ENCODE data around the gene ZMIZ1. TPM values are rescaled to one million over a fixed set of nuclear protein-coding genes. Genes with fewer than 3 reads are reported as not detected.

ZMIZ1 gene
- polyA plus RNA-seq, 1 donor from 2014 or later = 4.6 TPM

GRCh38 chr10:79202188-79203013 lies 133.6 kb downstream of the ZMIZ1 start:
- Mint-ChIP-seq H3K9me3 (no peaks in the 10 kb centered on the region), H3K4me1 (peaks cover 0 to 6% (median 0%) of the 10 kb centered on the region in 3 donors), H3K27me3 (no peaks in the 10 kb centered on the region), H3K27ac (no peak overlapping the region), H3K36me3 (no peaks in the 10 kb centered on the region), H3K4me3 (peak overlapping the region in 1 of 4 donors; percentile 28)

DNA sequence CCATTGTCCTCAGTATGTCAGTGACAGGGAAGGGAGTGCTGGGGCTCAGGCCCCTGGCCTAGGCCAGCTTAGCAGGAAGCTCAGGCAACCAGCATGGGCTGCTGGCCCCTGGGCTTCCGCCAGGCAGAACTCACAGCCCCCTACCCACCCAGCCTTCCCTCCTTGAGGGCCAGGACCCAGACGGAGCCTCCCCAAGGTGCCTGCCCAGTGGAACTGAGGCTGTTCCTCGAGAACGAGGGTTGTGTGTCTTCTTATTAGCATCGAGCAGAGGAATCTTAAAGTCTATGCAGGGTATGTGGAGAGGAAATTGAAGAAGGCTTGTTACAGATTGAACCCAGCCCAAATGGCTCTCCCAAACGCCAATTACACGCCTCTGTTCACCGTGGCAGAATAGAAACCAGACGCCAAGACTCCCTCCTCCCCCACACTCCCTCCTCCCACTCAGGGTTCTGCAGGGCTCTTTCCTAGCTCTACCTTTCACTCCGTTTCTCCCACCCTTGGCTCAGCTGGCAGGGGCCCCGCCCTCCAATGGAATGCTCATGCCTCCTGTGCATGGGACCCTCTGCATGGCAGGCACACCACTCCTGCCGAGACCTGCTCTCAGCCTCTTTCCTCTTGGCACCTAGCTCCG lies 134.4 kb downstream of the ZMIZ1 start:
- Mint-ChIP-seq H3K4me1 (peaks cover 0 to 6% (median 0%) of the 10 kb centered on the region in 3 donors), H3K27ac (no peak overlapping the region), H3K4me3 (peak overlapping the region in 1 of 4 donors; percentile 28), H3K9me3 (no peaks in the 10 kb centered on the region), H3K27me3 (no peaks in the 10 kb centered on the region), H3K36me3 (no peaks in the 10 kb centered on the region)

- Mint-ChIP-seq H3K36me3 (no peaks in the 10 kb centered on the region), H3K27ac (no peak overlapping the region), H3K9me3 (no peaks in the 10 kb centered on the region), H3K4me3 (no peak overlapping the region), H3K4me1 (peaks cover 0 to 10% (median 0%) of the 10 kb centered on the region in 3 donors), H3K27me3 (no peaks in the 10 kb centered on the region)
Measured at GRCh38 chr10:79203833-79204232, 135.1 kb downstream of the ZMIZ1 start.

GRCh38 chr10:79206300-79207095 lies 137.7 kb downstream of the ZMIZ1 start:
- Mint-ChIP-seq H3K4me3 (no peak overlapping the region), H3K4me1 (peaks cover 0 to 10% (median 0%) of the 10 kb centered on the region in 3 donors), H3K36me3 (no peaks in the 10 kb centered on the region), H3K27ac (no peak overlapping the region), H3K27me3 (no peaks in the 10 kb centered on the region), H3K9me3 (no peaks in the 10 kb centered on the region)

DNA sequence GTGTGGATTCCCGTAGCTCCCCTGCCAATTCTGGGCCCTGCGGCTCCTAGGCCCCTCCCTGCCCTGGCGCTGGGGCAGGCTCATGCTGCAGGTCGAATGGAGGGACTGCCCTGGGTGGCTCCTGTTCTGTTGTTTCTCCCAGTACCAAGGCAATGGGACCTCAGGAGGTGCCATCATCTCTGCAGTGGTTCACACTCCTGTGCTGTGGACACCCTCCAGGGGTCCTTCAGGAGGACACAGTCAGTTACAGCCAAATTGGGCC lies 138.3 kb downstream of the ZMIZ1 start:
- no peak overlapping the region for H3K4me3 Mint-ChIP-seq
- no peaks in the 10 kb centered on the region for H3K36me3 Mint-ChIP-seq
- no peaks in the 10 kb centered on the region for H3K9me3 Mint-ChIP-seq
- peaks cover 0 to 10% (median 0%) of the 10 kb centered on the region in 3 donors for H3K4me1 Mint-ChIP-seq
- H3K27me3 Mint-ChIP-seq = no peaks in the 10 kb centered on the region
- no peak overlapping the region for H3K27ac Mint-ChIP-seq

GRCh38 chr10:79207726-79208125 lies 139.0 kb downstream of the ZMIZ1 start:
- no peaks in the 10 kb centered on the region for H3K36me3 Mint-ChIP-seq
- no peaks in the 10 kb centered on the region for H3K27me3 Mint-ChIP-seq
- no peak overlapping the region for H3K4me3 Mint-ChIP-seq
- H3K4me1 Mint-ChIP-seq = peaks cover 0 to 10% (median 0%) of the 10 kb centered on the region in 3 donors
- no peaks in the 10 kb centered on the region for H3K9me3 Mint-ChIP-seq
- no peak overlapping the region for H3K27ac Mint-ChIP-seq

- peaks cover 0 to 10% (median 0%) of the 10 kb centered on the region in 3 donors for H3K4me1 Mint-ChIP-seq
- no peaks in the 10 kb centered on the region for H3K27me3 Mint-ChIP-seq
- no peak overlapping the region for H3K4me3 Mint-ChIP-seq
- H3K36me3 Mint-ChIP-seq = no peaks in the 10 kb centered on the region
- no peaks in the 10 kb centered on the region for H3K9me3 Mint-ChIP-seq
- H3K27ac Mint-ChIP-seq = no peak overlapping the region
Measured at GRCh38 chr10:79208251-79208983, 139.7 kb downstream of the ZMIZ1 start.

DNA sequence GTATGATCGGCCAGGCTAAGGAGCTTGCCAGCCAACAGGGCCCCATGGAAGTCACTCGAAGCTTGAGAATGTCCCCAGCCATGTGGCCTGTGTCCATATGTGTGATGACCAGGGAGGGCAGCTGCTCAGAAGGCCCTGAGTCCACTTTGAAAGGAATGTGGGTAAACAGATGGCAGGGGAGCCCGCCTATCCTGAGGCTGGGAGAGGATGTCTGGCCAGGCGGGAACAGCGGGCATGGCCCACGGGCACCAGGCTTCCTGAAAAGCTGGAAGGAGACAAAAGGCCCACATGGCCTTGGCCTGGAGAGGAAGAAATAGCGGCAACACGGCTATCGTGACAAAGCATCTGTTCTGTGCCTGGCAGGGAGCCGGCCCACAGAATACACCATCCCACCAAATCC lies 140.6 kb downstream of the ZMIZ1 start:
- no peaks in the 10 kb centered on the region for H3K36me3 Mint-ChIP-seq
- H3K4me1 Mint-ChIP-seq = peaks cover 0 to 10% (median 0%) of the 10 kb centered on the region in 3 donors
- H3K9me3 Mint-ChIP-seq = no peaks in the 10 kb centered on the region
- no peak overlapping the region for H3K4me3 Mint-ChIP-seq
- no peak overlapping the region for H3K27ac Mint-ChIP-seq
- no peaks in the 10 kb centered on the region for H3K27me3 Mint-ChIP-seq

DNA sequence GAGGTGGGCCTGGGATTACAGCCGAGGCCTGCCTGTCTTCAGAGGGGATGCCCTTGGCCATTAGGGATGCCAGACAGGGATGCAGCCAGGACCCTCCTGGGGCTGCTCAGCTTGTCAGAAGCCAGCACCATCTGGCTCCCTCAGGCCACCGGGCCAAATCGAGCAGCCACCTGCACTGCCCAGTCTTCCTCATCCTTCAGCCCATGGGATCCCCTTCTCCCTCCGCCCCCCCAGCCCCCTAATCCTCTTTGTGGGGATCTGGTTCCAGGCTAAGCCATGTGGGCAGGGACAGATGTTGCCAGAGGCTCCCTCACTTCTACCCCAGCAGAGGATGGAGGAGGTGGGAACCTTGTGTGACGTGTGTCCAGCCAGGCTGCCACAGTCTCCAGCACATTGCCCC lies 141.1 kb downstream of the ZMIZ1 start:
- Mint-ChIP-seq H3K4me1 (peaks cover 0 to 8% (median 0%) of the 10 kb centered on the region in 3 donors), H3K27me3 (no peaks in the 10 kb centered on the region), H3K9me3 (no peaks in the 10 kb centered on the region), H3K36me3 (no peaks in the 10 kb centered on the region), H3K4me3 (no peak overlapping the region), H3K27ac (no peak overlapping the region)

DNA sequence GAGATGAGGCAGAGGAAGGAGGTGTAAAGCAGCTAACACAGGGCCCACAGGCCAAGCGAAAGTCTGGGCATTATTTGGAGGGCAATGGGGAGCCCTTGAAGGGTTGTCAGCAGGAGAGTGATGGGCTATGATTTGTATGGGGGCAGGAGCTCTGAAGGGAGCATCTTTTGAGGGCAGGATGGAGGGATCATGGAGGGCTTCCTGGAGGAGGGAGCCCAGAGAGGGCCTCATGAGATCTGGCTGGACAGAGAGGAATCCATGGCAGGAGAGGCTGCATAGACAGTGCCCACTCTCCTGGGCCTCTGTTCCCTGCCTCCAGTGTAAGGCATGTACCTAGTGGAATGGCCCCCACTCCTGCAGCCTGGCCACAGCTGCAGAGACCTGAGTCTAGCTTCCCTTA lies 141.9 kb downstream of the ZMIZ1 start:
- Mint-ChIP-seq H3K27ac (no peak overlapping the region), H3K9me3 (no peaks in the 10 kb centered on the region), H3K4me1 (peaks cover 0 to 5% (median 0%) of the 10 kb centered on the region in 3 donors)

DNA sequence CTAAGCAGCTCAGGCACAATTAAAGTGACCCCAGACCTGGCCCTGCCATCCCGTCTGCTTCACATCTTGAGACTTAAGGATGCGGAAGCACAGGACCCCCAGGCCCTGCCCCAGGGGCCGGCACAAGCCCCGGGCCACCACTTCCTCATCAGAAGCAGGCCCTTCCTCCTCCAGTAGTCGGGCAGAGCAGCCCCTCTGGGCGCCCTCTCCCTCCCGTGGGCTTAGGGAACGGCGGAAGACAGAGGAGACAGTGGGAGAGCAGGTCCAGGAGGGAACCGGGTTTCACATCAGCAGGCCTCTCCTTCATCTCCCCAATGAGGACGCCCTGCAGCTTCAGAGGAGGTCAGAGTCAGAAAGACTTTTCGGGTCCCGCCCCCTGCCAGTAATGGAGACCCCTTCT lies 142.8 kb downstream of the ZMIZ1 start:
- peaks cover 0 to 3% (median 0%) of the 10 kb centered on the region in 3 donors for H3K4me1 Mint-ChIP-seq
- H3K27me3 Mint-ChIP-seq = no peaks in the 10 kb centered on the region
- H3K9me3 Mint-ChIP-seq = no peaks in the 10 kb centered on the region
- H3K36me3 Mint-ChIP-seq = no peaks in the 10 kb centered on the region
- no peak overlapping the region for H3K4me3 Mint-ChIP-seq
- no peak overlapping the region for H3K27ac Mint-ChIP-seq

More for the DNA sequence above, 141.9 kb downstream of the ZMIZ1 start:
- Mint-ChIP-seq H3K4me3 (no peak overlapping the region), H3K36me3 (no peaks in the 10 kb centered on the region), H3K27me3 (no peaks in the 10 kb centered on the region)

- Mint-ChIP-seq H3K36me3 (no peaks in the 10 kb centered on the region), H3K27ac (no peak overlapping the region)
Measured at GRCh38 chr10:79215531-79215930, 146.8 kb downstream of the ZMIZ1 start.

DNA sequence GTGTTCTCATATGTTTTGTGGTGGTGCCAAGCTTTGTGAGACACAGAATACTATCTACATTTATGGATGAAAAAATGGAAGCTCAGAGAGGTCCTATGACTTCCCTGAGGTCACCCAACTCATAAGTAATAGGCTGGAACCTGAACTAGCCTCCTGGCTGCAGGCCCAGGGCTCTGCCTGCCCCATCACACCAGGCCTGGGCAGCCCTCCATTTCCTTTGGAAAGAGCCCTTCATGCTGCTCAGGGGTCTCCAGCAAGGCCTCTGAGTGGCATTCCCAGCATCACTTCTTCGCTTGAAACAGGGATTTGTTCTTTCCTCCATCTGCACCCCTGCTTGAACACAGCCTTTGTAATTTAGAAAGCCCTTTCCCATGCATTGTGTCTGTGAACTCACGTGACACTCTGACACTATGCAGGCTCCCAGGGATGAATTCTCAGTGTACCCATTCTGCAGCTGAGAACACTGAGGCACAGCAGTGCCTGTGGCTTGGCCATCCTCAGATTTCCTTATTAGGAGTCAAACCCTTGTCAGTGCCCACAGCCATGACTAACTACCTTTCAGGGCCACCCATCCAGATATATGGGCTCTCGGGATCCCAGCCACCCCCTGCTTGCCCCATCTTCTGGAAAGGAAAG lies 150.7 kb downstream of the ZMIZ1 start:
- Mint-ChIP-seq H3K27me3 (peaks cover 3% of the 10 kb centered on the region), H3K36me3 (no peaks in the 10 kb centered on the region), H3K27ac (no peak overlapping the region), H3K4me1 (peaks cover 0 to 2% (median 0%) of the 10 kb centered on the region in 3 donors), H3K4me3 (no peak overlapping the region), H3K9me3 (no peaks in the 10 kb centered on the region)

More at GRCh38 chr10:79215531-79215930, 146.8 kb downstream of the ZMIZ1 start:
- H3K9me3 Mint-ChIP-seq = no peaks in the 10 kb centered on the region
- no peaks in the 10 kb centered on the region for H3K4me1 Mint-ChIP-seq
- H3K27me3 Mint-ChIP-seq = no peaks in the 10 kb centered on the region
- no peak overlapping the region for H3K4me3 Mint-ChIP-seq

DNA sequence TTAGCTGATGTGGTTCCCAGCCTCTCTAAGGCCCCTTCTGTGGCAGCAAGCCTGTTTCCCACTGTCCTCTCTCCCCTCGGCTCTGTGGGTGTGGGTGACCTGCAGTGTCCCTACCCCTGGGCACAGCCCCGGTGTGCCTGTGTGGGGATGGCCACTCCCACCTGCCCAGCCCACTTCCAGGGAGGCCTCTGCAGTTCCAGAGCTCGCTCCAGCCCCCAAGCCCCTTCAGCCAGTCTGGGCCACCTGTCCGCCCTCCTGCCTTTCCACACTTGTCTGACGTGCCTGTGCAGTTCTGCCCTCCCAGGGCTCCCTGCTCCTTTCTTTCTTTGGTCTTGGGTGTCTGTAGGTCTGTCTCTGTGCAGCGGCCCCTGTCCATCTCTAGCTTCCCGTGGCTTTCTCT lies 151.5 kb downstream of the ZMIZ1 start:
- Mint-ChIP-seq H3K4me3 (no peak overlapping the region), H3K9me3 (no peaks in the 10 kb centered on the region), H3K4me1 (peaks cover 0 to 2% (median 1%) of the 10 kb centered on the region in 3 donors), H3K27me3 (peaks cover 5% of the 10 kb centered on the region), H3K27ac (no peak overlapping the region), H3K36me3 (no peaks in the 10 kb centered on the region)

Data from IgD-negative memory B cell (primary cell).